HG02623 (cell line): ENCODE results near the gene ZBTB16.

Experiments used
- ATAC-seq: cut with Tn5 transposase; IDR thresholded peaks from one replicate; pipeline ENCODE4 v1.9.1; 2021; ENCODE audit warnings: moderate library complexity; ENCODE audit not compliant: unreplicated experiment

The ZBTB16 gene

GRCh38 chr11:114130115-114130576 lies 70.6 kb downstream of the ZBTB16 start:
- ATAC-seq: no peak

GRCh38 chr11:114130629-114131277 lies 71.2 kb downstream of the ZBTB16 start:
- no peak for ATAC-seq

GRCh38 chr11:114131461-114131864 lies 72.0 kb downstream of the ZBTB16 start:
- no peak for ATAC-seq

DNA sequence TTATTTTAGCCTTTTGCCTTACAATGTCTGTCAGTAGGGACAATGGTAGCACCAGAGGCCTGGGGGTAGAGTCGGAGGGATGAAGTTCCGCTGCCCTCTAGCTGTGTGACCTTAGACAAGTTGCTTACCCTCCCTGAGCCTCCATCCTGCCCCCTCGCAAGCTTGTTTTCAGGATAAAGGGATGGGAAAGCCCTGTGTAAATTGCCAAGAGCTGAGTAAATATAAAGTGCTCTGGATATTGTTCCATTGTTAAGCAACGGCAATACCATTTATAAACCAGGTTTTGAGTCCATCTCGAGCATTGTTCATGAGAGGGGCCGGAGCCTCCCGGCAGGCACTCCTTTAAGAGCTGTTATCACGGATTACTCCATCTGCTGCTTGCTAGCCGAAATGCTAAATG lies 72.9 kb downstream of the ZBTB16 start:
- ATAC-seq: no peak

- no peak for ATAC-seq
Observed at GRCh38 chr11:114132944-114133394, 73.5 kb downstream of the ZBTB16 start.

- ATAC-seq: no peak
Observed at GRCh38 chr11:114133548-114134329, 74.2 kb downstream of the ZBTB16 start.

DNA sequence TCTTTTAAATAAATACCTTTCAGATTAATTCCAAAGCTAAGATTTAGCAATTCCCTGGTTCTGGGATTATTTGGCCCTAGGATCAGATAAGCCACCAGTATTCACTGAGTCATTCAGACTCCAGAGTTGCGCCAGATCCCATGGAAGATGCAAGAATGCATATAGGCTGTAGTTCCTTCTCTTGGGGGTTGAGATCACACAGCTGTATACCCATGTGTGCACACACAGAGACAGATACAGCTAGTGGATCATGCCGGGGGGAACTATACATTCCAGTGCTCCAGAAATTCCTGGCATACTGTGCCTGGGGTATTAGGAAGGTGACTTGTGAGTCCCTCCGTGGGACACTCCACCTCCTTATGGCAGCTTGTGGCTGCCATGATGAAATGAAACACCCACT lies 75.4 kb downstream of the ZBTB16 start:
- ATAC-seq: no peak

DNA sequence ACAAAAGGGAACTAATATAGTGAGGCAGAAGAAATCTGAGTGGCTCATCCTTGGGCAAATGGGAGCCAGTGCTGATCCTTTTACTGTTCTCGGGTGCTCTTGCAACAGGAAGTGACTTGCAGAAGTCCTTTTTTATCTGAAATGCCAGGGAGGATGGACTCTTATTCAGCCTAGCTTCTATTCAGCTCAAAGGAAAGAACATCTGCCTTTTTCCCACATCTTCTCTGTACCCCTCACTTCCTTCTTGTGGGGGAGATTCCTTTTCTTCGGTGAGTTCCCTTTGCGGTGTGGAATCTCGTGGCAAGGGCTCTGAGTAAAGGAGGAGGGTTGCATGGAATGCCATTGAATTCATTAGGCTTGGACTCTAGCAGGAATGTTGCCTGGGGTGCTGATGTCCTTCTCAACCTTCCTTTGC lies 76.2 kb downstream of the ZBTB16 start:
- no peak for ATAC-seq

- ATAC-seq: no peak
Observed at GRCh38 chr11:114136686-114137640, 77.5 kb downstream of the ZBTB16 start.

DNA sequence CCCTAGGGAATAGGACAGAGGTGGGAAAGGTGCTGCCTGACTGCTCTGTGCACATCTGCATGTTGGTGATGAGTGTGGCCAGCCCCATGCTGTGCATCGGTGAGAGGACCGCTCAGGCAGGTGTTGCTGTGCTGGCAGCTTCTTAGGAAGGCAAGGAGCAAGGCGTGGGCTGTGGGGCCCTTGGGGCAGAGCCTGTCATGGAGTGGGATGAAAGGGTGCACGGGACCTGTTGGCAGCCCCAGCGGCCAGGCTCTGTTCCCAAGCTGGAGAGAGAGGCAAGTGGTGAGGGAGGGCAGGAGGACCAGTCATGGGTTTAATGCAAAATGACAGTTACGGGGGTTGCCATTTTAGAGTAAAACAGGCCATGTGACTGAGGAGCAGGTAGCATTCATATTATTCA lies 78.3 kb downstream of the ZBTB16 start:
- ATAC-seq: no peak

- ATAC-seq: no peak
Observed at GRCh38 chr11:114138411-114138810, 78.9 kb downstream of the ZBTB16 start.

- ATAC-seq: no peak
Observed at GRCh38 chr11:114140826-114141225, 81.3 kb downstream of the ZBTB16 start.

GRCh38 chr11:114141863-114142580 lies 82.5 kb downstream of the ZBTB16 start:
- no peak for ATAC-seq

DNA sequence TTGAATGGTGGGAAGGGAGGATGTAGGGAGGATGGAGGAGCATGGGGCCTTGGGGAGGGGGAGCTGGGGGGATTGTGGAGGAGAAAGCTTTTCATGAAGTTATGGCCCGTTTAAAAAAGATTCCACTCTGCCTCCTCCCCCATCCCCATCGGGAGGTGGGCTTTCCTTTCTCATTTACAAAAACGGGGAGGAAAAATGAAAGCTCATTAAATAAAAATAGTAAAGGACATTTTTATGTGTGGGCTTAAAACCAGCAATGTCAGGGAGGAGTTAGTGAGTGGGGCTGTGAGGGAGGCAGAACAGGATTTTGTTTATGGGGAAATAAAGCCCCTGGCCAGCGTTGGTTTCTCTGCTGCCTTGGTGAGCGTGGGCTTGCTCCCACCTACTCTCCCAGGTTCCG lies 83.2 kb downstream of the ZBTB16 start:
- ATAC-seq: no peak

GRCh38 chr11:114145166-114145775 lies 85.8 kb downstream of the ZBTB16 start:
- ATAC-seq: no peak

- ATAC-seq: no peak
Observed at GRCh38 chr11:114147375-114148012, 88.0 kb downstream of the ZBTB16 start.

DNA sequence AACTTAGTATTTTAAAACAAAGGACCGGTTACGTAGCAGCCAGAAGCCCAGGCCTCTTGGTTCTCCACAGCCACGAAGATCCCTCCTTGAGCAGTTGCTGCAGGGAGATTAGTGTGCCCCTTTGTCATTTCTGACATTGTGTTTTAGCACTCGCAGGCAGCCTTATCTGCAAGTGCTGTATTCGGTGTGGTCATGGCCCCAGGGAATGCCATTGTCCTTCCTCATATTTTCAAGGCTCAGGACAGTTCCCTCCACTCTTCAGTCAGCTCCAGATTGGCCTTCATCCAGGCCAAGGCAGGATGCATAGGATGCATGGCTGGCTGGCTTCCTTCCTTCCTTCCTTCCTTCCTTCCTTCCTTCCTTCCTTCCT lies 88.5 kb downstream of the ZBTB16 start:
- no peak for ATAC-seq

DNA sequence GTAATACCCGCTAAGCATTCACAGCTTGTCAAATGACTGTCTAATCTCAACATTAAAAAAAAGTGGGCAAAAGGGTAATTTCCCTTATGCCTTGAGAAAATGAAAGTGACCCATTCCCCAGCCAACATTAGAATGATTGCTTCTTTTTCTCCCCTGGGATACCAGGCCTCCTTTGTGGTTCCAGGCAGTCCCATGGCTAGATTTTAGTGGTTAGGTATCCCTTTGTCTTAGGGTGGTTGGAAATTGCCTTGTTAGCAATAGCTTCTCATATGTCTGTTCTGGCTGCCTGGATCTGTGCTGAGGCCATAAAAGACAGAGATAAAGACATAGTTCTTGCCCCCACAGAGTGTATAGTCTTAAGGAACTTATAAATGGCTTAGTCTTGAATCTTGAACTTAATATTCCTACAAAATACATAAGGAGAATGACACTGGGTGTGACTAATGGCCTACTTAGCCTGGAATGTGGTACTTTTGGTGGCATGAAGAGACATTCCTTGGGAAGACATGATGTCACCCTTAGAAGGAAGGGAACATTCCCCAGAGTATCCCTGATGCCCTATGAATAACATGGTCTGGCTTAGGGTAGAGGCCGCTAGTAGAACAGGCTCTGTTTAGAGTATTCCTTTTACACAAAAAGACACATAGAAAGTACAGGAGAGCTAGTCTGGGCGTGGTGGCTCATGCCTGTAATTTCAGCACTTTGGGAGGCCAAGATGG lies 90.3 kb downstream of the ZBTB16 start:
- ATAC-seq: no peak

- ATAC-seq: no peak
Observed at GRCh38 chr11:114150671-114151070, 91.2 kb downstream of the ZBTB16 start.
